GM18909 (cell line): Measurements from ENCODE around the gene IFNA10.
"Not testable (repeated sequence)": the region's sequence is repeated elsewhere in the genome, so short reads cannot be mapped to it uniquely, and the experiment has no call there.

Experiments
- ATAC-seq: cut with Tn5 transposase; IDR thresholded peaks from one replicate; pipeline ENCODE4 v1.9.1; 2021; ENCODE audit warnings: mild to moderate bottlenecking; ENCODE audit not compliant: unreplicated experiment, poor library complexity

IFNA10 gene

DNA sequence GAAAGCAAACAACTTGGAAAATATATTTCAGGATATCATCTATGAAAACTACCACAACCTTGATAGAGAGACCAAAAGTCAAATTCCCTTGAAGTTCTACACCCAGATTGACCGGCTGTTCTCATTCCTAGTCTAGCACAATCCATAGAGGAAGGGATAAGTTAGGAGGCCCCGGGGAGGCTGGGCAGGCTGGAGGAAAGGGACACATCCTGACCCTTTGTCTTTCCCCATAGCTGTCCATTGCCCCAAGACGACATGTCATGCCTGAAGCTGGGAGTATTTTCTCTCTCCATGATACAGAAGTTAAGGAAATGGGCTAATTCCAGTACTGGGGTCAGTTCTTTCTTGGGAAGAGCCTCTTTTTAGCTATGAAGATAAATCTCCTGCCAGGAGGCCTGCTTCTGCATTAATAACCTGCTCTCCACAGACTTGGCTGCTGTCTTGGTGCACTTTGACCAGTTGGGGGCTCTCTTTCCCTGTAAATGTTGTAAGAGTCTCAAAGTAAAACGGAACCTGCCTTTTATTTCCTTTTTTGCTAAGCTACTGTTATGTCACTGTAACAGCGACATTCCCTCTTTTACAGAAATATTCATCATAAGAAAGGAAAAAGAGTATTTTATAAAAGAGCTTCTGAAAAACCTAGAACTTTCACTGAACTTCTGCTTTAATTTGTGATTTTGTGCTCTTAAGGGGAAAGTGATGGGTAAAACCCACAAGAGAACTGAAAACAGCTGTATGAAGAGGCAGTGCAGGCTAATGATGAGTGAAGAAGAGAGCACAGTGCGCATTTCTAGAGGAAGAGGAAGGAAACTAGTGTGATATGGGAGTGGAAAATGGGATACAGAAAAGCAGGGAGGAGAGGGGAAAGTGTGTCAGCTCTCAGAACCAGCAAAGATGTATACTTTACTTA is 11.8 kb downstream of the IFNA10 start:
- ATAC-seq = peak; percentile 92

DNA sequence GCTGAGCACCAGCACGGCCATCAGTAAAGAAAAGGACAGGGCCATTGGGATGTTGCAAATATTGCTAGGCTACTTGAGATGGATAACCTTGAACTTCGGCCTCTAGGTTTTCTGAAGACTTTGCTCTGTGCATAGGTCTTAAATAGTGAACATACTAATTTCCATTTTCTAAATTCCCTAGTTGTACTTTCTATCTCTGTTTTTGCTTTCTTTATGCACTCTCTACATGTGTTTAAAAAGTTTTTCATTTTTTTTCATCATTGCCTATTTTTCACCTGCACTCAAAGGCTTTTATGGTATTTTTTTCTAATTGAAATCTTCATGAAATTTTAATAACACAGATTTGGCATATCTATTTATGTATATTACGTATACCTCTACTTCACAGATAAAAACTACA is 19.5 kb downstream of the IFNA10 start, which contains the start of gene IFNA4:
Gene IFNA4 (minus strand): TSS at position 101 of the 400 bp plus-strand sequence. CDS start 56 bp downstream, at position 45.
- not testable (repeated sequence) for ATAC-seq

DNA sequence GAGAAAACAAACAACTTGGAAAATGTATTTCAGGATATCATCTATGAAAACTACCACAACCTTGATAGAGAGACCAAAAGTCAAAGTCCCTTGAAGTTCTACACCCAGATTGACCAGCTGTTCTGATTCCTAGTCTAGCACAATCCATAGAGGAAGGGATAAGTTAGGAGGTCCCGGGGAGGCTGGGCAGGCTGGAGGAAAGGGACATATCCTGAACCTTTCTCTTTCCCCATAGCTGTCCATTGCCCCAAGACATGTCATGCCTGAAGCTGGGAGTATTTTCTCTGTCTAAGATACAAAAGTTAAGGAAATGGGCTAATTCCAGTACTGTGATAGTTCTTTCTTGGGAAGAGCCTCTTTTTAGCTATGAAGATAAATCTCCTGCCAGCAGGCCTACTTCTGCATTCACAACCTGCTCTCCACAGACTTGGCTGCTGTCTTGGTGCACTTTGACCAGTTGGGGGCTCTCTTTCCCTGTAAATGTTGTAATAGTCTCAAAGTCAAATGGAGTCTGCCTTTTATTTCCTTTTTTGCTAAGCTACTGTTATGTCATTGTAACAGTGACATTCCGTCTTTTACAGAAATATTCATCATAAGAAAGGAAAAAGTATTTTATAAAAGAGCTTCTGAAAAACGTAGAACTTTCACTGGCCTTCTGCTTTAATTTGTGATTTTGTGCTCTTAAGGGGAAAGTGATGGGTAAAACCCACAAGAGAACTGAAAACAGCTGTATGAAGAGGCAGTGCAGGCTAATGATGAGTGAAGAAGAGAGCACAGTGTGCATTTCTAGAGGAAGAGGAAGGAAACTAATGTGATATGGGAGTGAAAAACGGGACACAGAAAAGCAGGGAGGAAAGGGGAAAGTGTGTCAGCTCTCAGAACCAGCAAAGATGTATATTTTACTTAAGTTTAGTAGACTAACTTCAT is 23.9 kb downstream of the IFNA10 start:
- peak; percentile 97 for ATAC-seq

DNA sequence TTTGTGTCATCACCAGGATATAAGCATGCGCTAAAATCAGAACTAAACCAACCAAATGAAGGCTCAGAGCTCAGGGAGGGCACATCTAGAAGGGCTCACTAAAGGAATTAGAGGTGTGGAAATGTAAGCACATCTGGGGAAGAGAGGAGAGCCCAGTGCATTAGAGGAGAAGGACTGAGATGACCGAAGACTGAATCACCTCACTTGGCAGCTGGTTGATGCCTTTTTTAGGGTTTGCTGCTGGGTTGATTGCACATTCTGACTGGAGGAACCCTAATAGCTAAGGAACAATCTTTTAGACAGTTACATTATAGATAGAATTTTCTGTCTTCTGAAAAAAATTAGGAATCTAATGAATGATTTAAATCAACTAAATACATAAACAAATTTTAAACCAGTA is 32.3 kb downstream of the IFNA10 start:
- ATAC-seq = no peak

DNA sequence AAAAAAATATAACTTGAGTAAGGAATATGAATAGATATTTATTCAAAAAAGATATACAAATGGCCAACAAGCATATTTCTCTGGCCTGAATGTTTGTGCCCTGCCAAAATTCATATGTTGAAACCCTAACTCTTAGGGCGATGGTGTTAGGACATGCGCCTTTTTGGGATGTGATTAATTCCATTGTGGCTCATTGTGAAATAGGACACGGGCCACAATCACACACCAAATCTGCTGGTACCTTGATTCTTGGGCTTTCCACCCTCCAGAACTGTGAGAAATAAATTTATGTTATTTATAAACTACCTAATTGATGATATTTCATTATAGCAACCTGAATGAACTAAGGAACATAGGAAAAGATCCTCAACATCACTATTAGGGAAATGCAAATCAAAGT is 34.8 kb downstream of the IFNA10 start:
- ATAC-seq = no peak

DNA sequence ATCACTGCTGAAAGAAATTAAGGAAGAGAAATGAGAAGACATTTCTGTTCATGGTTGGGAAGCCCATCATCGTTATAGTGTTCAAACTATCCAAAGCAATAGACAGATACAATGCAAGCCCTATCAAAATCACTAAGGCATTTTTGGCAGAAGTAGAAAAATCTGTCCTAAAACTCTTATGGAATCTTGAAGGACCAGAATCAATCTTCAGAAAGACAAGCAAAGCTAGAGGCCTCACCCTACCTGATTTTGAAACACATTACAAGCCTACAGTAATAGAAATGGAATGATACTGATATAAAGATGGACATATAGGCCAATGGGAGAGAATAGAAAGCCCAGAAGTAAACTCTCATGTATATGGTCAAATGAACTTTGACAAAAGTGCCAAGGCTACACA is 35.6 kb downstream of the IFNA10 start:
- no peak for ATAC-seq

DNA sequence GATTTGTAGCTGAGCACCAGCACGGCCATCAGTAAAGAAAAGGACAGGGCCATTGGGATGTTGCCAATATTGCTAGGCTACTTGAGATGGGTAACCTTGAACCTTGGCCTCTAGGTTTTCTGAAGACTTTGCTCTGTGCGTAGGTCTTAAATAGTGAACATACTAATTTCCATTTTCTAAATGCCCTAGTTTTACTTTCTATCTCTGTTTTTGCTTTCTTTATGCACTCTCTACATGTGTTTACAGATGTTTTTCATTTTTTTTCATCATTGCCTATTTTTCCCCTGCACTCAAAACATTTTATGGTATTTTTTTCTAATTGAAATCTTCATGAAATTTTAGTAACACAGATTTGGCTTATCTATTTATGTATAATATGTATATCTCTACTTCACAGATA is 40.4 kb downstream of the IFNA10 start, which contains the start of gene IFNA21:
Gene IFNA21 (minus strand): TSS at position 101 of the 400 bp plus-strand sequence. CDS start 48 bp downstream, at position 53.
- not testable (repeated sequence) for ATAC-seq

DNA sequence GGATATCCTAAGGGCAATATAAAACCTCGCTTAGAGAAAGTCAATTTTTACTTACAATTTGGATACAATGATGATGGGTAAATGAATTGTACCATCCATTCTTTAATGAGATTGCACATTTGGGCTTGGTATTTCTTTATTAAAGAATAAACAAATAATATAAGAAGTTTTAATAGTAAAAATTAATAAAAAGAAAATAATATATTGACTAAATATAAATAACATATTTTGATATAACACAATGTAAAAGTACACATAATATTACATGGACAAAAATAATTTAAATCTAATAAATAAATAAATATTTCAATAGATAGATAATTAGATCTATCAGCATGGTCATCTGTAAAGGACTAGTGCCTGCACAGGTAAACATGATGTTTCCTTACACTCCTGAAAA is 41.4 kb downstream of the IFNA10 start:
- ATAC-seq = no peak

DNA sequence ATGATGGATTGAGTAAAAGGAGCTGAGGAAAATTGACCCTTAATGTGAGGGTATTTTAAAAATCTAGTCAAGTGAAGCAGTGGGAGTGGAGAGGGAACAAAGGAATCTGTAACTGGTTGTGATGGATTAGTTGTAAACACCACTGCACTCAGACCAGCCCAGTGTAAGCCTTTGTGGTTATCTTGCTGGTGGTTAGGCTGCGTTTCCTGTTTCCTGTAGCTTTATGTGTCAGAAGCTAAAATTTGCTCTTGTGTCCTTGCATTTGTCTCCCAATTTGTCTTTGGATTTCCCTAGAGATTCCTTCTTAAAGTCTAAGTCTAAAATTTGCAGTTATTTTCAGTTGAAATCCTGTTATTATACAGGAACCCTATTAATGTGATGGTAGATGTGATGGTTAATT is 46.8 kb downstream of the IFNA10 start:
- peak; percentile 97 for ATAC-seq
